NCI-H2196 treated with DMSO at 0.1 percent for 48 hours (cell line): ENCODE results near the gene NPPC.
"Not testable (repeated sequence)": the region's sequence is repeated elsewhere in the genome, so short reads cannot be mapped to it uniquely, and the experiment has no call there.

Experiments
- DNase-seq: peaks from one replicate; lab custom pipeline; 2025; ENCODE audit not compliant: unreplicated experiment; lab: John Stamatoyannopoulos, UW

The NPPC gene

GRCh38 chr2:231922311-231923009 is 3.7 kb downstream of the NPPC start:
- no peak for DNase-seq

- DNase-seq, result no peak
Measured at GRCh38 chr2:231920795-231921194, 5.4 kb downstream of the NPPC start.

- DNase-seq, result no peak
Measured at GRCh38 chr2:231920366-231920765, 5.8 kb downstream of the NPPC start.

GRCh38 chr2:231919341-231920035 is 6.7 kb downstream of the NPPC start:
- DNase-seq, result no peak

- DNase-seq, result no peak
Measured at GRCh38 chr2:231918501-231919330, 7.5 kb downstream of the NPPC start.

GRCh38 chr2:231917280-231918066 is 8.7 kb downstream of the NPPC start:
- no peak for DNase-seq

GRCh38 chr2:231914077-231914690 is 12.0 kb downstream of the NPPC start:
- DNase-seq, result no peak

- no peak for DNase-seq
Measured at GRCh38 chr2:231911381-231911780, 14.8 kb downstream of the NPPC start.

GRCh38 chr2:231910771-231911170 is 15.4 kb downstream of the NPPC start:
- no peak for DNase-seq

- not testable (repeated sequence) for DNase-seq
Measured at GRCh38 chr2:231910161-231910560, 16.0 kb downstream of the NPPC start.

- DNase-seq, result no peak
Measured at GRCh38 chr2:231909631-231910030, 16.6 kb downstream of the NPPC start.

GRCh38 chr2:231908584-231908983 is 17.6 kb downstream of the NPPC start:
- no peak for DNase-seq

- DNase-seq, result no peak
Measured at GRCh38 chr2:231907765-231908164, 18.4 kb downstream of the NPPC start.

GRCh38 chr2:231905026-231905425 is 21.2 kb downstream of the NPPC start:
- DNase-seq, result no peak

- DNase-seq, result no peak
Measured at GRCh38 chr2:231904161-231904611, 22.0 kb downstream of the NPPC start.

- DNase-seq, result no peak
Measured at GRCh38 chr2:231902598-231902997, 23.6 kb downstream of the NPPC start.

- DNase-seq, result no peak
Measured at GRCh38 chr2:231900972-231901371, 25.2 kb downstream of the NPPC start.

- no peak for DNase-seq
Measured at GRCh38 chr2:231900486-231900942, 25.7 kb downstream of the NPPC start.

GRCh38 chr2:231894566-231895380 is 31.4 kb downstream of the NPPC start:
- no peak for DNase-seq

- no peak for DNase-seq
Measured at GRCh38 chr2:231891514-231891905, 34.7 kb downstream of the NPPC start.
